ENCODE data around the gene ITPR3.

DNA sequence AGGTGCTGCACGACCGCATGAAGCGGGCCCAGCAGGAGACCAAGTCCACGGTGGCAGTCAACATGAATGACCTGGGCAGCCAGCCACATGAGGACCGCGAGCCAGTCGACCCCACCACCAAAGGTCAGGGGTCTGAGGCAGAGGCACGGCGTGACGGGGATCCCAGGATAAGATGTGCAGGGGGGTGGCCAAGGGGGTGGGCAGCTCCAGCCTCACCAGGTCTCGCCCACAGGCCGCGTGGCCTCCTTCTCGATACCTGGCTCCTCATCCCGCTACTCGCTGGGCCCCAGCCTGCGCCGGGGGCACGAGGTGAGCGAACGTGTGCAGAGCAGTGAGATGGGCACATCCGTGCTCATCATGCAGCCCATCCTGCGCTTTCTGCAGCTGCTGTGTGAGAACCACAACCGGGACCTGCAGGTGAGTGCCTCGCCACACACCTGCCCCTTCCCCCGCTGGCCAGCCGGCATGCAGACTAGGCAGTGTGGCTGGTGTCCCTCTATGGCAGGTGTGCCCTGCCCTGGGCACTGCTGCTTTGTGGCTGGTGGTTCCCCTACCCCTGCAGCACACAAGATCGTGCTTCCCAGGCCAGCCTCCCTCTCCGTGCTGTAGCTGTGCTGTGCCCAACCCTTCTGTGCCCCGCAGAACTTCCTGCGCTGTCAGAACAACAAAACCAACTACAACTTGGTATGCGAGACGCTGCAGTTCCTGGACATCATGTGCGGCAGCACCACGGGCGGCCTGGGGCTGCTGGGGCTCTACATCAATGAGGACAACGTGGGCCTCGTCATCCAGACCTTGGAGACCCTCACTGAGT is 64.5 kb downstream of the ITPR3 start:
- TF ChIP-seq, protein P1, sequence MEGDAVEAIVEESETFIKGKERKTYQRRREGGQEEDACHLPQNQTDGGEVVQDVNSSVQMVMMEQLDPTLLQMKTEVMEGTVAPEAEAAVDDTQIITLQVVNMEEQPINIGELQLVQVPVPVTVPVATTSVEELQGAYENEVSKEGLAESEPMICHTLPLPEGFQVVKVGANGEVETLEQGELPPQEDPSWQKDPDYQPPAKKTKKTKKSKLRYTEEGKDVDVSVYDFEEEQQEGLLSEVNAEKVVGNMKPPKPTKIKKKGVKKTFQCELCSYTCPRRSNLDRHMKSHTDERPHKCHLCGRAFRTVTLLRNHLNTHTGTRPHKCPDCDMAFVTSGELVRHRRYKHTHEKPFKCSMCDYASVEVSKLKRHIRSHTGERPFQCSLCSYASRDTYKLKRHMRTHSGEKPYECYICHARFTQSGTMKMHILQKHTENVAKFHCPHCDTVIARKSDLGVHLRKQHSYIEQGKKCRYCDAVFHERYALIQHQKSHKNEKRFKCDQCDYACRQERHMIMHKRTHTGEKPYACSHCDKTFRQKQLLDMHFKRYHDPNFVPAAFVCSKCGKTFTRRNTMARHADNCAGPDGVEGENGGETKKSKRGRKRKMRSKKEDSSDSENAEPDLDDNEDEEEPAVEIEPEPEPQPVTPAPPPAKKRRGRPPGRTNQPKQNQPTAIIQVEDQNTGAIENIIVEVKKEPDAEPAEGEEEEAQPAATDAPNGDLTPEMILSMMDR (IDR thresholded peaks at IDR 0.05) = no peak
- TF ChIP-seq POLR2A (IDR thresholded peaks at IDR 0.05) = no peak
- no peak for TF ChIP-seq EP300 (IDR thresholded peaks at IDR 0.05)
- no peak for TF ChIP-seq POLR2AphosphoS5 (IDR thresholded peaks at IDR 0.05)
